ENCODE measurements around the gene ZNF621.

- TF ChIP-seq CTCF (optimal IDR thresholded peaks at IDR 0.05 in 1 of 3, IDR thresholded peaks at IDR 0.05 in 1 of 3, conservative IDR thresholded peaks at IDR 0.05 in 1 of 3; ENCODE audit: extremely low read depth in 1 of 3, insufficient read depth in 2 of 3, low read length in 3 of 3) = no peak
- no peak for TF ChIP-seq EZH2 (IDR thresholded peaks at IDR 0.05; ENCODE audit: low read length)
Observed at GRCh38 chr3:40499952-40500351, 24.8 kb upstream of the ZNF621 start.
